ENCODE data around the gene MCCD1.
A peak's percentile ranks its signal among the peaks of the same experiment; 100 is the strongest.

Gene MCCD1

DNA sequence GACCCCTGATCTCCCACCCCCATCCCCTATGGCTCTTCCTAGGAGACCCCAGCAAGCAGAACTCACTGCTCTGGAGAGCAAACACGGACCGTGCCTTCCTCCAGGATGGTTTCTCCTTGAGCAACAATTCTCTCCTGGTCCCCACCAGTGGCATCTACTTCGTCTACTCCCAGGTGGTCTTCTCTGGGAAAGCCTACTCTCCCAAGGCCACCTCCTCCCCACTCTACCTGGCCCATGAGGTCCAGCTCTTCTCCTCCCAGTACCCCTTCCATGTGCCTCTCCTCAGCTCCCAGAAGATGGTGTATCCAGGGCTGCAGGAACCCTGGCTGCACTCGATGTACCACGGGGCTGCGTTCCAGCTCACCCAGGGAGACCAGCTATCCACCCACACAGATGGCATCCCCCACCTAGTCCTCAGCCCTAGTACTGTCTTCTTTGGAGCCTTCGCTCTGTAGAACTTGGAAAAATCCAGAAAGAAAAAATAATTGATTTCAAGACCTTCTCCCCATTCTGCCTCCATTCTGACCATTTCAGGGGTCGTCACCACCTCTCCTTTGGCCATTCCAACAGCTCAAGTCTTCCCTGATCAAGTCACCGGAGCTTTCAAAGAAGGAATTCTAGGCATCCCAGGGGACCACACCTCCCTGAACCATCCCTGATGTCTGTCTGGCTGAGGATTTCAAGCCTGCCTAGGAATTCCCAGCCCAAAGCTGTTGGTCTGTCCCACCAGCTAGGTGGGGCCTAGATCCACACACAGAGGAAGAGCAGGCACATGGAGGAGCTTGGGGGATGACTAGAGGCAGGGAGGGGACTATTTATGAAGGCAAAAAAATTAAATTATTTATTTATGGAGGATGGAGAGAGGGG is 44.7 kb downstream of the MCCD1 start:
- no peak for DNase-seq

DNA sequence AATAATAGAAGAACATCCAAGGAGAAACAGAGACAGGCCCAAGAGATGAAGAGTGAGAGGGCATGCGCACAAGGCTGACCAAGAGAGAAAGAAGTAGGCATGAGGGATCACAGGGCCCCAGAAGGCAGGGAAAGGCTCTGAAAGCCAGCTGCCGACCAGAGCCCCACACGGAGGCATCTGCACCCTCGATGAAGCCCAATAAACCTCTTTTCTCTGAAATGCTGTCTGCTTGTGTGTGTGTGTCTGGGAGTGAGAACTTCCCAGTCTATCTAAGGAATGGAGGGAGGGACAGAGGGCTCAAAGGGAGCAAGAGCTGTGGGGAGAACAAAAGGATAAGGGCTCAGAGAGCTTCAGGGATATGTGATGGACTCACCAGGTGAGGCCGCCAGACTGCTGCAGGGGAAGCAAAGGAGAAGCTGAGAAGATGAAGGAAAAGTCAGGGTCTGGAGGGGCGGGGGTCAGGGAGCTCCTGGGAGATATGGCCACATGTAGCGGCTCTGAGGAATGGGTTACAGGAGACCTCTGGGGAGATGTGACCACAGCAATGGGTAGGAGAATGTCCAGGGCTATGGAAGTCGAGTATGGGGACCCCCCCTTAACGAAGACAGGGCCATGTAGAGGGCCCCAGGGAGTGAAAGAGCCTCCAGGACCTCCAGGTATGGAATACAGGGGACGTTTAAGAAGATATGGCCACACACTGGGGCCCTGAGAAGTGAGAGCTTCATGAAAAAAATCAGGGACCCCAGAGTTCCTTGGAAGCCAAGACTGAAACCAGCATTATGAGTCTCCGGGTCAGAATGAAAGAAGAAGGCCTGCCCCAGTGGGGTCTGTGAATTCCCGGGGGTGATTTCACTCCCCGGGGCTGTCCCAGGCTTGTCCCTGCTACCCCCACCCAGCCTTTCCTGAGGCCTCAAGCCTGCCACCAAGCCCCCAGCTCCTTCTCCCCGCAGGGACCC is 45.6 kb downstream of the MCCD1 start:
- peak; percentile 63 for DNase-seq

DNA sequence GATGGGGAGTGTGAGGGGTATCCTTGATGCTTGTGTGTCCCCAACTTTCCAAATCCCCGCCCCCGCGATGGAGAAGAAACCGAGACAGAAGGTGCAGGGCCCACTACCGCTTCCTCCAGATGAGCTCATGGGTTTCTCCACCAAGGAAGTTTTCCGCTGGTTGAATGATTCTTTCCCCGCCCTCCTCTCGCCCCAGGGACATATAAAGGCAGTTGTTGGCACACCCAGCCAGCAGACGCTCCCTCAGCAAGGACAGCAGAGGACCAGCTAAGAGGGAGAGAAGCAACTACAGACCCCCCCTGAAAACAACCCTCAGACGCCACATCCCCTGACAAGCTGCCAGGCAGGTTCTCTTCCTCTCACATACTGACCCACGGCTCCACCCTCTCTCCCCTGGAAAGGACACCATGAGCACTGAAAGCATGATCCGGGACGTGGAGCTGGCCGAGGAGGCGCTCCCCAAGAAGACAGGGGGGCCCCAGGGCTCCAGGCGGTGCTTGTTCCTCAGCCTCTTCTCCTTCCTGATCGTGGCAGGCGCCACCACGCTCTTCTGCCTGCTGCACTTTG is 46.7 kb downstream of the MCCD1 start, which contains the start of gene TNF:
TNF (plus strand) TSS at position 231 of the 567 bp plus-strand sequence; CDS start at position 408, 177 bp downstream.
- DNase-seq: peak; percentile 97

DNA sequence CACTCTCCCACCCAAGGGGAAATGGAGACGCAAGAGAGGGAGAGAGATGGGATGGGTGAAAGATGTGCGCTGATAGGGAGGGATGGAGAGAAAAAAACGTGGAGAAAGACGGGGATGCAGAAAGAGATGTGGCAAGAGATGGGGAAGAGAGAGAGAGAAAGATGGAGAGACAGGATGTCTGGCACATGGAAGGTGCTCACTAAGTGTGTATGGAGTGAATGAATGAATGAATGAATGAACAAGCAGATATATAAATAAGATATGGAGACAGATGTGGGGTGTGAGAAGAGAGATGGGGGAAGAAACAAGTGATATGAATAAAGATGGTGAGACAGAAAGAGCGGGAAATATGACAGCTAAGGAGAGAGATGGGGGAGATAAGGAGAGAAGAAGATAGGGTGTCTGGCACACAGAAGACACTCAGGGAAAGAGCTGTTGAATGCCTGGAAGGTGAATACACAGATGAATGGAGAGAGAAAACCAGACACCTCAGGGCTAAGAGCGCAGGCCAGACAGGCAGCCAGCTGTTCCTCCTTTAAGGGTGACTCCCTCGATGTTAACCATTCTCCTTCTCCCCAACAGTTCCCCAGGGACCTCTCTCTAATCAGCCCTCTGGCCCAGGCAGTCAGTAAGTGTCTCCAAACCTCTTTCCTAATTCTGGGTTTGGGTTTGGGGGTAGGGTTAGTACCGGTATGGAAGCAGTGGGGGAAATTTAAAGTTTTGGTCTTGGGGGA is 47.4 kb downstream of the MCCD1 start:
- no peak for DNase-seq

DNA sequence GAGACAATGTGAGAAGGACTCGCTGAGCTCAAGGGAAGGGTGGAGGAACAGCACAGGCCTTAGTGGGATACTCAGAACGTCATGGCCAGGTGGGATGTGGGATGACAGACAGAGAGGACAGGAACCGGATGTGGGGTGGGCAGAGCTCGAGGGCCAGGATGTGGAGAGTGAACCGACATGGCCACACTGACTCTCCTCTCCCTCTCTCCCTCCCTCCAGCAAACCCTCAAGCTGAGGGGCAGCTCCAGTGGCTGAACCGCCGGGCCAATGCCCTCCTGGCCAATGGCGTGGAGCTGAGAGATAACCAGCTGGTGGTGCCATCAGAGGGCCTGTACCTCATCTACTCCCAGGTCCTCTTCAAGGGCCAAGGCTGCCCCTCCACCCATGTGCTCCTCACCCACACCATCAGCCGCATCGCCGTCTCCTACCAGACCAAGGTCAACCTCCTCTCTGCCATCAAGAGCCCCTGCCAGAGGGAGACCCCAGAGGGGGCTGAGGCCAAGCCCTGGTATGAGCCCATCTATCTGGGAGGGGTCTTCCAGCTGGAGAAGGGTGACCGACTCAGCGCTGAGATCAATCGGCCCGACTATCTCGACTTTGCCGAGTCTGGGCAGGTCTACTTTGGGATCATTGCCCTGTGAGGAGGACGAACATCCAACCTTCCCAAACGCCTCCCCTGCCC is 48.3 kb downstream of the MCCD1 start:
- DNase-seq: no peak

DNA sequence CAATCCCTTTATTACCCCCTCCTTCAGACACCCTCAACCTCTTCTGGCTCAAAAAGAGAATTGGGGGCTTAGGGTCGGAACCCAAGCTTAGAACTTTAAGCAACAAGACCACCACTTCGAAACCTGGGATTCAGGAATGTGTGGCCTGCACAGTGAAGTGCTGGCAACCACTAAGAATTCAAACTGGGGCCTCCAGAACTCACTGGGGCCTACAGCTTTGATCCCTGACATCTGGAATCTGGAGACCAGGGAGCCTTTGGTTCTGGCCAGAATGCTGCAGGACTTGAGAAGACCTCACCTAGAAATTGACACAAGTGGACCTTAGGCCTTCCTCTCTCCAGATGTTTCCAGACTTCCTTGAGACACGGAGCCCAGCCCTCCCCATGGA is 48.8 kb downstream of the MCCD1 start:
- DNase-seq: no peak

DNA sequence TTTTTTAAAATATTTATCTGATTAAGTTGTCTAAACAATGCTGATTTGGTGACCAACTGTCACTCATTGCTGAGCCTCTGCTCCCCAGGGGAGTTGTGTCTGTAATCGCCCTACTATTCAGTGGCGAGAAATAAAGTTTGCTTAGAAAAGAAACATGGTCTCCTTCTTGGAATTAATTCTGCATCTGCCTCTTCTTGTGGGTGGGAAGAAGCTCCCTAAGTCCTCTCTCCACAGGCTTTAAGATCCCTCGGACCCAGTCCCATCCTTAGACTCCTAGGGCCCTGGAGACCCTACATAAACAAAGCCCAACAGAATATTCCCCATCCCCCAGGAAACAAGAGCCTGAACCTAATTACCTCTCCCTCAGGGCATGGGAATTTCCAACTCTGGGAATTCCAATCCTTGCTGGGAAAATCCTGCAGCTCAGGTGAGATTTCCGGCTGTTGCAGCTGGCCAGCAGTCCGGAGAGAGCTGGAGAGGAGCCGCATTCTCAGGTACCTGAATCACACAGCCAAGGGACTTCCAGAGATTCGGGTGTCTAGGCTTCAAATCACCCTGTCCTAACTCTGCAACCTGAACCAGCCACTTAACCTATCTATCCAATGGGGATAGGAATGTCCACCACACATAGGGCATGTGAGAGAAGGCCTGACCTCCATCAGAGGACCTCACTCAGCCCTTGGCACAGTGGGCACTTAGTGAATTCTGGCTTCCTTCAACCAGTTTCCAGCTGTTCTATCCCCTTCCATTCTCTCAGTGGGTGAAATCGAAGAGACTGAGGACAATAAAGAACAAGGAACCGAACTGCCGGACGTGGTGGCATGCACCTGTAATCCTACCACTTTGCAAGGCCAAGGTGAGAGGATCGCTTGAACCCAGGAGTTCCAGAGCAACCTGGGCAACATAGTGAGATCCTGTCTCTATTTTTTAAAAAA is 49.7 kb downstream of the MCCD1 start:
- no peak for DNase-seq

DNA sequence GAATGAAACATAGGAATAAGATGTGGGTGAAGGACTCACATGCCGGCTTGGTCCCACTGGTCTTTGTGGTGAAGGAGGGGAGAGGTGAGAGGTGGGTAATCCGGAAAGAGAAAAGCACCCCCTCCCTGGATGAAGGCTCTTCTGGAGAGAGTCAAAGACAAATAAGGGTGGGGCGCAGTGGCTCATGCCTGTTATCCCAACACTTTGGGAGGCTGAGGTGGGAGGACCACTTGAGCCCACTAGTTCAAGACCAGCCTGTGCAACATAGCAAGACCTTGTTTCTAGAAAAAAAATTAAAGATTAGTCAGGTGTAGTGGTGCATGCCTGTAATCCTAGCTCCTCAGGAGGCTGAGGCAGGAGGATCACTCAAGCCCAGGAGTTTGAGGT is 50.4 kb downstream of the MCCD1 start:
- no peak for DNase-seq
